ENCODE data around the gene GUCY1B1. TPM values are rescaled to one million over a fixed set of nuclear protein-coding genes. Genes with fewer than 3 reads are reported as not detected.

GUCY1B1 gene
- total RNA-seq, 1 donor, result 1.1 TPM

DNA sequence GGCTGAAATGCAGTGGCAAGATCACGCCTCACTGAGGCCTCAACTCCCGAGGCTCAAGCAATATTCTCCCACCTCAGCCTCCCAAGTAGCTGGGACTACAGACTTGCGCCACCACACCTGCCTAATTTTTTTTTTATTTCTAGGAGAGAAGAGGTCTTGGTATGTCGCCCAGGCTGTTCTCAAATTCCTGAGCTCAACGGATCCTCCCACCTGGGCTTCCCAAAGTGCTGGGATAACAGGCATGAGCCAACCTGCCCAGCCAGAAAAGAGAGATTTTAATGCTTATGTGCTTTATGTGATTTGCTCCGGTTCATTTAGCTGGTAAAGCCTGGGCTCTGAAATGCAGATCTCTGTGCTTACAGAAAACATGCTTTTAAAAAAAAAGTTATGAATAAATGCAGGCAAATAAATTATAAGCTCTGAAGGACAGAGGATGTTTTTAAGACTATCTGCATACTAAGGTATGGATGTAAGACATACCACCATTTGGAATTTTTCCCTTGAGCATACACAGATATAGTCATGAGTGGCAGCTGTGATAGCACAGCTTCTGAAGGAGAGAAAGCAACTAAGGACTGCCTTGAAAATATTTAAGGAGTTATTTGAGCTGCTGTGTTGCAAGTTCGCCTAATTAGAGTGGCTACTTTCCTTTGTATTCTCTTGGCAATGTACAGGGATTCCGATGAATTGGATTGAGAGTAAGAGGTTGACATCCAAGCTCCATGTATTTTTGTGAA, 13.8 kb downstream of the GUCY1B1 start:
- H4K20me1 ChIP-seq (ENCODE audit: insufficient read depth, low read length), result no peaks in the 10 kb centered on the region
- H2AFZ ChIP-seq (ENCODE audit: low read length), result no peak overlapping the region
- H3K79me2 ChIP-seq (ENCODE audit: insufficient read depth, low read length), result no peaks in the 10 kb centered on the region
- no peaks in the 10 kb centered on the region for H3K36me3 ChIP-seq (ENCODE audit: insufficient read depth, low read length)
- no peaks in the 10 kb centered on the region for H3K9me3 ChIP-seq (ENCODE audit: low read depth, low read length)
- no peaks in the 10 kb centered on the region for H3K27me3 ChIP-seq (ENCODE audit: insufficient read depth, low read length)
- DNase-seq (ENCODE audit: insufficient read length, low spot score, missing footprints), result no peak
- H3K4me3 ChIP-seq (ENCODE audit: insufficient read depth, low read length), result no peak overlapping the region
- no peaks in the 10 kb centered on the region for H3K4me1 ChIP-seq (ENCODE audit: insufficient read depth, low read length)
- H3K4me2 ChIP-seq (ENCODE audit: insufficient read depth, low read length), result no peak overlapping the region
- TF ChIP-seq, protein P1, sequence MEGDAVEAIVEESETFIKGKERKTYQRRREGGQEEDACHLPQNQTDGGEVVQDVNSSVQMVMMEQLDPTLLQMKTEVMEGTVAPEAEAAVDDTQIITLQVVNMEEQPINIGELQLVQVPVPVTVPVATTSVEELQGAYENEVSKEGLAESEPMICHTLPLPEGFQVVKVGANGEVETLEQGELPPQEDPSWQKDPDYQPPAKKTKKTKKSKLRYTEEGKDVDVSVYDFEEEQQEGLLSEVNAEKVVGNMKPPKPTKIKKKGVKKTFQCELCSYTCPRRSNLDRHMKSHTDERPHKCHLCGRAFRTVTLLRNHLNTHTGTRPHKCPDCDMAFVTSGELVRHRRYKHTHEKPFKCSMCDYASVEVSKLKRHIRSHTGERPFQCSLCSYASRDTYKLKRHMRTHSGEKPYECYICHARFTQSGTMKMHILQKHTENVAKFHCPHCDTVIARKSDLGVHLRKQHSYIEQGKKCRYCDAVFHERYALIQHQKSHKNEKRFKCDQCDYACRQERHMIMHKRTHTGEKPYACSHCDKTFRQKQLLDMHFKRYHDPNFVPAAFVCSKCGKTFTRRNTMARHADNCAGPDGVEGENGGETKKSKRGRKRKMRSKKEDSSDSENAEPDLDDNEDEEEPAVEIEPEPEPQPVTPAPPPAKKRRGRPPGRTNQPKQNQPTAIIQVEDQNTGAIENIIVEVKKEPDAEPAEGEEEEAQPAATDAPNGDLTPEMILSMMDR (IDR thresholded peaks at IDR 0.05; ENCODE audit: extremely low read depth, low read depth, low read length), result no peak
- no peak overlapping the region for H3K27ac ChIP-seq (ENCODE audit: low read depth, low read length)

DNA sequence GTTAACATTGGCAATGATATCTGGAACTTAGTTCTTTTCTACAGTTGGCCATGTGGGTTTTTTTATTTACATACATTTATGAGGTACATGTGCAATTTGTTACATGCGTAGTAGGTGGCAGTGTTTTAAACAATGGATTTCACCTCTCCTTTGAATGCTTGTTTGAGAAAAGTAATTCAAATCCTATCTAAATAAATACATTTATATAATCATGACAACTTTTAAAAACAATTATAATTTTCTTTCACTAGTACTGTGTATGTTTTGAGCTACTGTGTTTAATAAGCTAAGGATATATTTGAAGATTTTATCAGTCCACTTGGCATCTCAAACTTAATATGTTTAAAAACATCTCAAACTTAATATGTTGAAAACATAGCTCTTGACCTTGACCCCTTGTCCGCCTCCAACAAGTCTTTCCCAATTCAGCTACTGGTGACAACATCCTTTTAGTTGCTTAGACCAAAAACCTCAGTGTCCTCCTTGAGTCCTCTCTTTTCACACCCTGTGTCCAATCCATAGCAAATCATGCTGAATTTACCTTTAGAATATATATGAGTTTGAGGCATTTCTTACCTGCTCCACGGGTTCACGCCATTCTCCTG, 14.5 kb downstream of the GUCY1B1 start:
- no peaks in the 10 kb centered on the region for H4K20me1 ChIP-seq (ENCODE audit: insufficient read depth, low read length)
- no peaks in the 10 kb centered on the region for H3K27me3 ChIP-seq (ENCODE audit: insufficient read depth, low read length)
- no peak for DNase-seq (ENCODE audit: insufficient read length, low spot score, missing footprints)
- H3K36me3 ChIP-seq (ENCODE audit: insufficient read depth, low read length), result no peaks in the 10 kb centered on the region
- TF ChIP-seq, protein P1 (IDR thresholded peaks at IDR 0.05; ENCODE audit: extremely low read depth, low read depth, low read length), result no peak
- H3K4me1 ChIP-seq (ENCODE audit: insufficient read depth, low read length), result no peaks in the 10 kb centered on the region
- no peaks in the 10 kb centered on the region for H3K79me2 ChIP-seq (ENCODE audit: insufficient read depth, low read length)
- H3K4me3 ChIP-seq (ENCODE audit: insufficient read depth, low read length), result no peak overlapping the region
- H3K4me2 ChIP-seq (ENCODE audit: insufficient read depth, low read length), result no peak overlapping the region
- H3K27ac ChIP-seq (ENCODE audit: low read depth, low read length), result no peak overlapping the region
- no peak overlapping the region for H2AFZ ChIP-seq (ENCODE audit: low read length)
- H3K9me3 ChIP-seq (ENCODE audit: low read depth, low read length), result no peaks in the 10 kb centered on the region

DNA sequence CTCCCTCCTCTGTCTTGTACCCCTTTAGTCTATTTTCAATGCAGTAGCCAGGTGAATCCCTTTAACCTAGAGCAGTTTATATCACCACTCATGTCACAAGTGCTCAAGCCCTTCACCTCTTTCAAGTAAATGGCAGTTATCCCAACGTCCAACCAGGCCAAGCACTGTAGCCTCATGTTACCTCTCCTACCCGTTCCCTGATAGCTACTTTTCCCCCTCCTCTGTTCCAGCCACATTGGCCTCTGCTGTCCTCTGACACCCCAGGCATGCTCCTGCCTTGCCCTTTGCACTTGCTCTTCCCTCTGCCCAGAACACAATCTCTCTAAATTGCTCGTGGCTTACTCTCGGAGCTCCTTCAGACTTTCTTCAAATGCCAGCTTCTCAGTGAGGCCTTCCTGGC, 15.2 kb downstream of the GUCY1B1 start:
- no peaks in the 10 kb centered on the region for H3K27me3 ChIP-seq (ENCODE audit: insufficient read depth, low read length)
- no peaks in the 10 kb centered on the region for H3K79me2 ChIP-seq (ENCODE audit: insufficient read depth, low read length)
- H3K4me3 ChIP-seq (ENCODE audit: insufficient read depth, low read length), result no peak overlapping the region
- no peak for DNase-seq (ENCODE audit: insufficient read length, low spot score, missing footprints)
- H2AFZ ChIP-seq (ENCODE audit: low read length), result no peak overlapping the region
- TF ChIP-seq, protein P1 (IDR thresholded peaks at IDR 0.05; ENCODE audit: extremely low read depth, low read depth, low read length), result no peak
- no peak overlapping the region for H3K27ac ChIP-seq (ENCODE audit: low read depth, low read length)
- no peaks in the 10 kb centered on the region for H3K36me3 ChIP-seq (ENCODE audit: insufficient read depth, low read length)
- no peaks in the 10 kb centered on the region for H3K4me1 ChIP-seq (ENCODE audit: insufficient read depth, low read length)
- no peaks in the 10 kb centered on the region for H4K20me1 ChIP-seq (ENCODE audit: insufficient read depth, low read length)
- no peak overlapping the region for H3K4me2 ChIP-seq (ENCODE audit: insufficient read depth, low read length)
- H3K9me3 ChIP-seq (ENCODE audit: low read depth, low read length), result no peaks in the 10 kb centered on the region

DNA sequence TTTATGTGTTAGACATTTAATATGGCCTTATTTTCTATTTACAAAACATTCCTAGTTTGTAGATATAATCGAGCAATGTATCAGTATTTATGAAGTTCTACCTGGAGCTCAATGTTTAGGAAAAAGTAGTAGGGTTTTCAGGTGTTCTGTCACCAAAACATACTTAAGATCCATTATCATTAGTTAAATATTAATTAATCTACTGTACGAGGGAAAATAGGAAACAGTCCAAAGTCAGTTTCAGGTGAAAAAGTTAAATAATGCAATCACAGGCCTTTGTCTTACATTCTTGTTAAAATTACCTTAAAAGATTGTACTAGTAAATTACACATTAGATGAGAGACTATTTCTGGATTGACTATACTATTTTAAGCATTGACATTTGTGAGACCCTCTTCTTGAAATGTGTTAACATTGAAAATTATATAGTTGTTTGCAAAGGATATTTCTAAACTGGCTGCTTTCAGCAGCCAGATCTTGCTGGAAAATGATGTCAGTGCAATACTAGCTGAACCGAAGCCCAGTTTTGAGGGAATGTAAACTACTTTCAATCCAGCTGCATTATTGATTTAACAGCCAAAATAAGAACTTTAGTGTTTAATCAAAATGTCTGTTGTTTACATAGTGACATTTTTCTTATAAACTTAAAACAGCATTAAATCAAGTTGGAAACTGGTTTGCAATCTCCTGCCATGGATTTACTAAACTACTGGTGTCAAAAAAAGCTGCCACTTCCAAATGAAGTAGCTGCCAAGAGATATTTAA, 19.3 kb downstream of the GUCY1B1 start:
- Histone ChIP-seq H3K4me3 (ENCODE audit: insufficient read depth, low read length) (no peak overlapping the region), H3K4me2 (ENCODE audit: insufficient read depth, low read length) (no peak overlapping the region), H3K9me3 (ENCODE audit: low read depth, low read length) (no peaks in the 10 kb centered on the region), H2AFZ (ENCODE audit: low read length) (no peak overlapping the region), H3K36me3 (ENCODE audit: insufficient read depth, low read length) (no peaks in the 10 kb centered on the region), H4K20me1 (ENCODE audit: insufficient read depth, low read length) (no peaks in the 10 kb centered on the region), H3K27me3 (ENCODE audit: insufficient read depth, low read length) (no peaks in the 10 kb centered on the region), H3K79me2 (ENCODE audit: insufficient read depth, low read length) (no peaks in the 10 kb centered on the region), H3K4me1 (ENCODE audit: insufficient read depth, low read length) (no peaks in the 10 kb centered on the region), H3K27ac (ENCODE audit: low read depth, low read length) (no peak overlapping the region)
- TF ChIP-seq, protein P1 (IDR thresholded peaks at IDR 0.05; ENCODE audit: extremely low read depth, low read depth, low read length), result no peak
- no peak for DNase-seq (ENCODE audit: insufficient read length, low spot score, missing footprints)
